HCEC 1CT (cell line): ENCODE results near the gene DENND6B.

Experiments used
- DNase-seq: peaks from one replicate; pipeline ENCODE4 v3.0.0-alpha.2; 2017

Gene DENND6B

GRCh38 chr22:50314455-50315288, 12.1 kb downstream of the DENND6B start:
- DNase-seq = no peak

GRCh38 chr22:50314081-50314454, 12.7 kb downstream of the DENND6B start:
- DNase-seq = no peak

- no peak for DNase-seq
Observed at GRCh38 chr22:50313600-50313999, 13.2 kb downstream of the DENND6B start.

- no peak for DNase-seq
Observed at GRCh38 chr22:50313021-50313420, 13.8 kb downstream of the DENND6B start.

- no peak for DNase-seq
Observed at GRCh38 chr22:50312371-50312770, 14.4 kb downstream of the DENND6B start.

GRCh38 chr22:50311606-50312351, 15.0 kb downstream of the DENND6B start:
- DNase-seq = no peak

- DNase-seq = no peak
Observed at GRCh38 chr22:50310949-50311444, 15.8 kb downstream of the DENND6B start.

GRCh38 chr22:50310031-50310722, 16.6 kb downstream of the DENND6B start:
- no peak for DNase-seq

- DNase-seq = no peak
Observed at GRCh38 chr22:50309601-50309991, 17.2 kb downstream of the DENND6B start.

- no peak for DNase-seq
Observed at GRCh38 chr22:50308986-50309600, 17.7 kb downstream of the DENND6B start.

- DNase-seq = no peak
Observed at GRCh38 chr22:50308597-50308935, 18.2 kb downstream of the DENND6B start.

GRCh38 chr22:50307890-50308596, 18.8 kb downstream of the DENND6B start:
- DNase-seq = no peak

GRCh38 chr22:50306753-50307749, 19.8 kb downstream of the DENND6B start, which contains the start of gene PLXNB2:
TSS of gene PLXNB2 (minus strand) at chr22:50307646. CDS start at chr22:50290584, 17,062 bp downstream.
- DNase-seq = peak; percentile 75

GRCh38 chr22:50305923-50306566, 20.8 kb downstream of the DENND6B start:
- DNase-seq = peak; percentile 86

GRCh38 chr22:50305393-50305922, 21.4 kb downstream of the DENND6B start:
- no peak for DNase-seq

GRCh38 chr22:50304528-50305392, 22.1 kb downstream of the DENND6B start:
- DNase-seq = no peak

GRCh38 chr22:50303848-50304527, 22.8 kb downstream of the DENND6B start:
- DNase-seq = no peak

GRCh38 chr22:50303515-50303847, 23.3 kb downstream of the DENND6B start:
- no peak for DNase-seq

- no peak for DNase-seq
Observed at GRCh38 chr22:50302564-50302963, 24.2 kb downstream of the DENND6B start.
